GM13976 (cell line): ENCODE data around the gene LRMDA.

Source experiments
- DNase-seq: peaks from one replicate; pipeline ENCODE4 v3.0.0; 2012; ENCODE audit warnings: low spot score
- in situ Hi-C: fragments of 300-500 bp; cut with MboI; formaldehyde crosslinking; loops from one replicate; pipeline ENCODE4 v1.12.0; 2022; ENCODE audit warnings: low sequenced_read_pairs, mixed read lengths, inconsistent platforms; ENCODE audit not compliant: unreplicated experiment
- TF ChIP-seq, protein P1 (sequence below): IDR thresholded peaks from 2 replicates; pipeline ENCODE4 v1.5.1; 2012; ENCODE audit warnings: borderline replicate concordance, mild to moderate bottlenecking; ENCODE audit not compliant: insufficient read depth; ENCODE audit errors: extremely low read depth, missing control alignments, control extremely low read depth

The LRMDA gene

GRCh38 chr10:76558586-76558985 lies 1127.2 kb downstream of the LRMDA start:
- TF ChIP-seq, protein P1, sequence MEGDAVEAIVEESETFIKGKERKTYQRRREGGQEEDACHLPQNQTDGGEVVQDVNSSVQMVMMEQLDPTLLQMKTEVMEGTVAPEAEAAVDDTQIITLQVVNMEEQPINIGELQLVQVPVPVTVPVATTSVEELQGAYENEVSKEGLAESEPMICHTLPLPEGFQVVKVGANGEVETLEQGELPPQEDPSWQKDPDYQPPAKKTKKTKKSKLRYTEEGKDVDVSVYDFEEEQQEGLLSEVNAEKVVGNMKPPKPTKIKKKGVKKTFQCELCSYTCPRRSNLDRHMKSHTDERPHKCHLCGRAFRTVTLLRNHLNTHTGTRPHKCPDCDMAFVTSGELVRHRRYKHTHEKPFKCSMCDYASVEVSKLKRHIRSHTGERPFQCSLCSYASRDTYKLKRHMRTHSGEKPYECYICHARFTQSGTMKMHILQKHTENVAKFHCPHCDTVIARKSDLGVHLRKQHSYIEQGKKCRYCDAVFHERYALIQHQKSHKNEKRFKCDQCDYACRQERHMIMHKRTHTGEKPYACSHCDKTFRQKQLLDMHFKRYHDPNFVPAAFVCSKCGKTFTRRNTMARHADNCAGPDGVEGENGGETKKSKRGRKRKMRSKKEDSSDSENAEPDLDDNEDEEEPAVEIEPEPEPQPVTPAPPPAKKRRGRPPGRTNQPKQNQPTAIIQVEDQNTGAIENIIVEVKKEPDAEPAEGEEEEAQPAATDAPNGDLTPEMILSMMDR, result no peak
- in situ Hi-C loops, result loop anchor here (25.0 kb wide), 1 partner anchor 554 kb away; no protein-coding TSS in a partner anchor
- no peak for DNase-seq

GRCh38 chr10:76558996-76559891 lies 1127.8 kb downstream of the LRMDA start:
- in situ Hi-C loops, result loop anchor here (25.0 kb wide), 1 partner anchor 553 kb away; no protein-coding TSS in a partner anchor
- DNase-seq, result no peak
- TF ChIP-seq, protein P1, result no peak

DNA sequence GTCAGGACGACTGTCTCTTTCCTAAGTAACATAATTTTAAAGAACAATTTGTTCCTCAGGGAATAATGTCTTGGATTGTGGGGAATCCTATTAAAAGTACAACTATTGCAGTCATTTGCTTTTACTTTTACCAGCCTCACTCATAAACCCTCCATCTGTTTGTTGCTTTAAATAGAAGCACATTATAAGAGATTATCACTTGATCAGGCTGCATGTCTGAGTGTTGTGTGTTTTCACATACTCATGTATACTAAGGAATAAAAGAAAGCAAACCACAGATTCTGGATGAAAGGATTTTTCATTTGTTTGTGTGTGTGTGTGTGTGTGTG lies 1128.4 kb downstream of the LRMDA start:
- no peak for DNase-seq
- TF ChIP-seq, protein P1, result no peak
- in situ Hi-C loops, result loop anchor here (25.0 kb wide), 1 partner anchor 552 kb away; no protein-coding TSS in a partner anchor

- TF ChIP-seq, protein P1, result no peak
- in situ Hi-C loops, result loop anchor here (25.0 kb wide), 1 partner anchor 552 kb away; no protein-coding TSS in a partner anchor
- DNase-seq, result no peak
Measured at GRCh38 chr10:76560338-76560737, 1128.9 kb downstream of the LRMDA start.

GRCh38 chr10:76563286-76563685 lies 1131.9 kb downstream of the LRMDA start:
- no peak for DNase-seq
- in situ Hi-C loops, result loop anchor here (25.0 kb wide), 1 partner anchor 549 kb away; no protein-coding TSS in a partner anchor
- TF ChIP-seq, protein P1, result no peak

DNA sequence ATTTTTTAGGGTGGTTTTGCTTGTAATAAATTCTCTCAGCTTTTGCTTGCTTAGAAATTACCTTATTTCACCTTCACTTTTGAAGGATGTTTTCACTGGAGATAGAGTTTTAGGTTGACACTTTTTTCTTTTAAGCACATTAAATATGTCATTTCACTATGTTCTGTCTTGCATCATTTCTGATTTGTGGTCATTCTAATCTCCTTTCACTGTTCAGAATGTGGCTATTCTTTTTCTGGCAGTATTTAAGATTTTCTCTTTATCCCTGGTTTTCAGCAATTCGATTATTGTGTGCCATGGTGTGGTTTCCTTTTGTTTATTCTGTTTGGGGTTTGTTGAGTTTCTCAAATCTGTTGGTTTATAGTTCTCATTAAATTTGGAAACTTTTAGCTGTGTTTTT lies 1140.6 kb downstream of the LRMDA start:
- in situ Hi-C loops, result loop anchor here (25.0 kb wide), 1 partner anchor 540 kb away; no protein-coding TSS in a partner anchor
- TF ChIP-seq, protein P1, result no peak
- no peak for DNase-seq
